IPS DF 6.9 (cell line): Measurements from ENCODE around the gene ZDHHC21.

Source experiments
- DNase-seq: peaks from one replicate; pipeline ENCODE4 v3.0.0-alpha.2; 2013; ENCODE audit warnings: low read depth, low spot score
- H3K27ac ChIP-seq: one replicate; pipeline ENCODE4 v1.5.1; 2013; ENCODE audit warnings: low read length, control low read depth
- H3K27me3 ChIP-seq: 2 replicates; pipeline ENCODE4 v1.6.1; 2013; ENCODE audit warnings: mild to moderate bottlenecking, low read length; ENCODE audit not compliant: control insufficient read depth, insufficient read depth
- H3K36me3 ChIP-seq: 2 replicates; pipeline ENCODE4 v1.6.1; 2013; ENCODE audit warnings: low read length; ENCODE audit not compliant: control insufficient read depth, insufficient read depth
- H3K4me1 ChIP-seq: 2 replicates; pipeline ENCODE4 v1.6.1; 2013; ENCODE audit warnings: low read length; ENCODE audit not compliant: control insufficient read depth, insufficient read depth
- H3K4me3 ChIP-seq: 2 replicates; pipeline ENCODE4 v1.5.1; 2013; ENCODE audit warnings: mild to moderate bottlenecking, low read length
- H3K9me3 ChIP-seq: 2 replicates; pipeline ENCODE4 v1.6.1; 2013; ENCODE audit warnings: low read length, inconsistent platforms; ENCODE audit not compliant: control insufficient read depth, insufficient read depth
- WGBS: extraction: QIAGEN DNeasy Blood & Tissue Kit; methylation state at CpG from one replicate; pipeline ENCODE4 v1.1.7; 2013; ENCODE audit warnings: mixed read lengths, missing lambda C conversion rate; ENCODE audit not compliant: insufficient read length, insufficient coverage; 5-methylcytosine and 5-hydroxymethylcytosine counted together

The ZDHHC21 gene

DNA sequence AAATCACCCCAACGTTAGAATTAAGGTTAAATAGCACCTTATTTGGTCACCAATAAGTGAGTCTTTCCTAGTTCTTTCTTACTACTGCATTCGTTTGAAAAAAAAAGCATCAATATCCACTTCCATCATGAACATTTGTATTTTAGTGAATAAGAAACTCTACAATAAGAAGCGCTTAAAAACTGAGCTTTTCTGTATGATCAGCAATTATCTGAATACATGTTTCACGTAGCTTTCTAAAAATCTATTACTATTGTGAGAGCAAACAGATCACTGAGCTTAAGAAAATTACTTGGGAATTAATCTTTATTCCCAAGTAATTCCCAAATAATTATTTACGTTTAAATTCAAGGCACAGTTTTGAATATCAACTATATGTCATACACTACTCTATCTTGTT lies 32.5 kb downstream of the ZDHHC21 start:
- no peak for DNase-seq
- no CpG with 5 or more reads among the region's 5 CpGs for WGBS
- no peaks in the 10 kb centered on the region for H3K36me3 ChIP-seq

DNA sequence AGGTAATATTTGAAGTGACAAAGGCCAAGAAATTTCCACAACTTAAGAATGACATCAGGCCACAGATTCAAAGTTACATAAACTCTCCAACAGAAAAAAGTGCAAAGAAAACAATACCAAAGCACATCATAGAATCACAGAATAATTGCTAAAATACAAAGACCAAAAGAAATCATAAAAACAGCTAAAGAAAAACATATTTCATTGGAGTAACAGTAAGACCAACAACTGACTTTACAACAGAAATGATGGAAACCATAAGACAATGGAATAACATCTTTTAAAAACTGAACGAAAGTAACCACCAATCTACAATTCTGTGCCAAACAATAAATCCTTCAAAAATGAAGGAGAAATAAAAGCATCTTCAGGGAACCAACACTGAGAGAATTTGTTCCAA lies 38.3 kb downstream of the ZDHHC21 start:
- Histone ChIP-seq H3K4me3 (no peak overlapping the region), H3K4me1 (no peaks in the 10 kb centered on the region), H3K36me3 (no peaks in the 10 kb centered on the region), H3K27me3 (no peaks in the 10 kb centered on the region), H3K9me3 (no peaks in the 10 kb centered on the region), H3K27ac (no peak overlapping the region)
- DNase-seq: no peak
- WGBS: no CpG with 5 or more reads among the region's 1 CpG

More for the DNA sequence above, 32.5 kb downstream of the ZDHHC21 start:
- no peaks in the 10 kb centered on the region for H3K9me3 ChIP-seq
- no peak overlapping the region for H3K4me3 ChIP-seq
- H3K27me3 ChIP-seq: no peaks in the 10 kb centered on the region
- no peaks in the 10 kb centered on the region for H3K4me1 ChIP-seq
- H3K27ac ChIP-seq: no peak overlapping the region

DNA sequence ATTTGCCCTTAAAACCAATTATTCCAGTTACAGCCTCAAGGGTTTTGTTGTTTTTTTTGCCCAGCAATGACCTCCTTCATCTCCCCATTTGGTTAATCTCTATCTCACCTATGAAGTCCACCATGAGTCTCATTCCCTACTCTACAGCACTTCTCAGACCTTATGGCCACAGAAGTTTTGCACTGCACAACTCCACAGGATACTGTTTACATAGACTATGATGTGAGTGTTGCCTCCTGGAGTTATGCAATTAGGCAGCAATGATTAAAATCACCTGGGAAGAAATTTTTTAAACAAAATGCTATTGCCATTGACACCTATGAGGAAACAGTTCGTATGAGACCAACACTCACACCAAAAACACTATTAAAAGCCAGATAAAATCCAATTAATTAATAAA lies 39.7 kb downstream of the ZDHHC21 start:
- H3K27ac ChIP-seq: no peak overlapping the region
- no peak for DNase-seq
- no CpG with 5 or more reads among the region's 1 CpG for WGBS

DNA sequence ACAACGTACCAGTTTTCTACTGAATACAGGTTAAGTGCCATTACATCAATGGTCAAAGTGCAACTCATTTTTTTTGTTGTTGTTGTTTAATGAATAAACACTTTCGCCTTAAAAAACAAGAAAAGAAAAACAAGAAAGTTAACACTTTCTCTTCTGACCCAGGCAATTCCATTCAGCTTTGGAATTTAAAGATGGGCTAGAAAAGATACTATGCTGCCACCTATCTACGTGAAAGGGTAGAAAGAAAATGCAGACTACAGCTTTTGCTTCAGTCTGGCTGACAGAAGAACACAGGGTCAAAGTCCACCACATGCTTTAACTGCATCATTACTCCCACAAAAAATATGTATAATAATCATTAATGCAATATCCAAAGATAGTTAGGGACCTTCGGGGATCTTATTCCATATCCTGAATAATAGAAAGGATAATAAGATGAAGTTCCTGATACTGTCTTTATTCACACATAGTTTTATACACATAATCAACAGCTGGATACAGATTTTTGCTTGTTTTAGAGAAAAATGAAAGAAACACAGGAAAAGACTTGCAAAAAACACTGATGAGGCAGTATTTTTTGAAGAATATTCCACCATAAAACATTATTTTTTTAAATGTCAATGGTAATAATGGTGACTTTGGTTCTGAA lies 40.4 kb downstream of the ZDHHC21 start:
- no peaks in the 10 kb centered on the region for H3K4me1 ChIP-seq
- no CpG with 5 or more reads among the region's 4 CpGs for WGBS
- no peaks in the 10 kb centered on the region for H3K9me3 ChIP-seq
- no peaks in the 10 kb centered on the region for H3K36me3 ChIP-seq
- no peak overlapping the region for H3K4me3 ChIP-seq
- H3K27me3 ChIP-seq: no peaks in the 10 kb centered on the region
- no peak overlapping the region for H3K27ac ChIP-seq
- no peak for DNase-seq

More for the DNA sequence above, 39.7 kb downstream of the ZDHHC21 start:
- Histone ChIP-seq H3K4me3 (no peak overlapping the region), H3K36me3 (no peaks in the 10 kb centered on the region), H3K9me3 (no peaks in the 10 kb centered on the region), H3K27me3 (no peaks in the 10 kb centered on the region), H3K4me1 (no peaks in the 10 kb centered on the region)

DNA sequence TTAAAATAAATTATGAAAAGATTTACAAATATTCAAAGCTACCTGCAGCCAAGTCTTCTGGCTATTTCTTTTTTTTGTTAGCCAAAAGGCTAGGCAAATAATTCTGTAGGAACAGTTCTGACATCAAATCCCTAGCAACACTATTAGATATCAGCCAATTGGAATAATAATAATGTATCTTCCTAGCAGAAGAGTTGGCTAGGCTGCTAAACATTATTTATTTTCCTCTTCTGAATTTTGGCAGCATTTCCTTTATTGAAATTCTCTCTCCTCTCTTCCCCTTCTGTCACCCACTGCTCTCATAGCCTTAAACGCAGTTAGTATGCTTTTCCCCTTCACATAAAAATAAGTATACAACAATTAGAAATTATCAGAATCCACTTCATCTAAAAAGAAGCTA lies 42.6 kb downstream of the ZDHHC21 start:
- WGBS: no CpG with 5 or more reads among the region's 1 CpG
- Histone ChIP-seq H3K27ac (no peak overlapping the region), H3K27me3 (no peaks in the 10 kb centered on the region)

DNA sequence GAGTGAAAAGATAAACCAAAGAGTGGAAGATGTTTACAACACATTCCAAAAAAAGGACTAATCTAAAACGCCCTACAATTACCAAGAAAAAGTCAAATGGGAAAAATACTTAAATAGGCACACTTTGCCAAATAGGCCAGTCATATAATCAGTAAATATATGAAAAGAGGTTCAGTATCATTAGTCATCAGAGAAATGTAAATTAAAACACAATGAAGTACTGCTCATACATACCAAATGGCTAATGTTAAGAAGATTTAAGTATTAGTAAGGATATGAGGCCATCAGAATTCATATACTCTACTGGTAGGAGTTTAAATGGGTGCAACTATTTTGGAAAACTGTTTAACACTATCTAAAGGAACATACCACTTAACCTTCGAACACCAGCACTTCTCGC lies 47.6 kb downstream of the ZDHHC21 start:
- Histone ChIP-seq H3K4me1 (no peaks in the 10 kb centered on the region), H3K36me3 (no peaks in the 10 kb centered on the region), H3K27me3 (no peaks in the 10 kb centered on the region), H3K27ac (no peak overlapping the region), H3K9me3 (no peaks in the 10 kb centered on the region), H3K4me3 (no peak overlapping the region)
- DNase-seq: no peak
- no CpG with 5 or more reads among the region's 3 CpGs for WGBS

More for the DNA sequence above, 42.6 kb downstream of the ZDHHC21 start:
- no peak for DNase-seq
- Histone ChIP-seq H3K4me3 (no peak overlapping the region), H3K4me1 (no peaks in the 10 kb centered on the region), H3K36me3 (no peaks in the 10 kb centered on the region), H3K9me3 (no peaks in the 10 kb centered on the region)

DNA sequence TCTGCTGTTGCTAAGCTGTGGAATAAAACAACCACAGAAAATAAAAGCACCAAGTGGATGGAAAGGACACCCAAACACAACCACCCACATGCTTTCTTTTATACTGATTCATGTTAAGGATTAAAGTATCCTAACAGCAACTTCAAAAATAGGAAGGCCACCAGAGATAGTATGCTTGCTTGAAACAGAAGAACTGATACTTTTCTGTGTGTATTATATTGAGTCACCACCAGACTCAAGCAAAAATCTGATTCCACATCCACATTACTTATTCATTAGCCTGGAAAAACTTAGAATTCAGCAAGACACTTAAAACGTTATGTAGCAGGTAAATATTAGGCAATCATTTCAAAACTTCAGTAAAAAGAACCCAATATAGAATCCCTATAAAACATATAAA lies 52.3 kb downstream of the ZDHHC21 start:
- Histone ChIP-seq H3K9me3 (no peaks in the 10 kb centered on the region), H3K27me3 (no peaks in the 10 kb centered on the region), H3K4me3 (no peak overlapping the region), H3K27ac (no peak overlapping the region), H3K4me1 (no peaks in the 10 kb centered on the region), H3K36me3 (no peaks in the 10 kb centered on the region)
- no CpG with 5 or more reads among the region's 1 CpG for WGBS
- no peak for DNase-seq

DNA sequence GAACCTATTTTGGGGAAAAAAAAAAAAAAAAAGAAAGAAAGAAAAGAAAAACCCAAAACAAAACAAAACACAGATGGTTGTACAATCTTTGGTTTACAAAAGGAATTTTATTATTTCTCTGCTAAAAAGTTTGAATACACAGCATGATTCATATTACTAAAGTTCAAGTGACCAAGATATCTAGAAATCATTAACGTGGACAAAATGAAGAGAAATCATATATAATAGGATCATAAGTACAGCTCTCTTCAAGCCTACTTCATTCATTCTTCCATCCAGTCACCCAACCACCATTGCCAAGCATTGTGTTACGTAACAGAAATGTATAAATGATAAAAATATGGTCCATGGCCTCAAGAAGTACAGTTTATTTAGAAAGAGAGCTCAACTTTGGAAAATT lies 52.9 kb downstream of the ZDHHC21 start:
- Histone ChIP-seq H3K4me3 (no peak overlapping the region), H3K27ac (no peak overlapping the region), H3K4me1 (no peaks in the 10 kb centered on the region), H3K27me3 (no peaks in the 10 kb centered on the region), H3K36me3 (no peaks in the 10 kb centered on the region), H3K9me3 (no peaks in the 10 kb centered on the region)
- DNase-seq: no peak
- WGBS: no CpG with 5 or more reads among the region's 2 CpGs

DNA sequence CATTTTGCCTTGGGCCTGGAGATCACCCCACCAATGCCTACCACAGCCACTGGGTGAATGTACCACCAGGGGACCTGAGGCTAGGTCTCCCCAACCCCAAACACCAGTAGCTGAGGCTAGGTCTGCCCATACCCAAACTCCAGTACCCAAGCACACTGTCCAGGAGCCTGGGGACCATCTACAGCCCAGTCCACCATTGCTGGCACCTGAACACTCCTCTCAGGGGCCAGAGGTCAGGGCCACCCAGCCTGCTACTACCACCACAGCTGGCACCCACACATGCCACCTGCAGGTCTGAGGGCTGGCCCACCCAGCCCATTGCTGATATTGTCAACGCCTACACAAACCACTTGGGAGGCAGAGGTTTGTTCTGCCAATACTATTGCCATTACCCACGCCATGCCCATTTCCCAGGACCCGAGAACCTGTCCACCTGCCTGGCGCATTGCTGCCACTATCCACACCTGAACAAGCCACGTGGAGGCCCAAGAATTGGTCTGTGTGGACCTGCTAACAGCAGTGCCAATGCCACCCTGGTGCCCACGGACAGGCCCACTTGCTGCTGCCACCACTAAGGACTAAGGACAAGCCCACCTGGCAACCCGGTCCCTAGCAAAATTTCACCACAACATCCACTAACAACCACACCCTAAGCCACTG lies 59.2 kb downstream of the ZDHHC21 start:
- no peaks in the 10 kb centered on the region for H3K4me1 ChIP-seq
- no peaks in the 10 kb centered on the region for H3K36me3 ChIP-seq
- no peaks in the 10 kb centered on the region for H3K9me3 ChIP-seq
- no peaks in the 10 kb centered on the region for H3K27me3 ChIP-seq
- H3K27ac ChIP-seq: no peak overlapping the region
- WGBS: no CpG with 5 or more reads among the region's 7 CpGs
- no peak for DNase-seq
- no peak overlapping the region for H3K4me3 ChIP-seq

DNA sequence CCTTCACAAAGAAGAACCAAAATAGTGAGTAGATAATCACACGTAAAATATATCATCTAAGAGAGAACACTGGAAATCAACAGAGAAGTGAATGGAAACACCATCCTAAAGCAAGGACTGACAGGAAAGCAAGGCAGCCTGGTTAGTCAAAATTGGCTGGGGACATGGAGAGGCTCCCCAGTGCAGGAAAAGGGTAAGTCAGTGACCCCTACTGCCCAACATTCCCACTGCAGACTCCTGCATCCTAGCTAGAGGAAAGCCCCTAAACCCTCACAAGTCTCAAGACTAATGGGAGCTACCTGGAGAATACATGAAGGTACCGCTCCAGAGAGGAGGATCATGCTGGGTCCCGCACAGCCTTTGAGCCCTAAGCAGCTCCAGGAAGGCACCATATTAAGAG lies 60.1 kb downstream of the ZDHHC21 start:
- WGBS: no CpG with 5 or more reads among the region's 3 CpGs
- DNase-seq: no peak

DNA sequence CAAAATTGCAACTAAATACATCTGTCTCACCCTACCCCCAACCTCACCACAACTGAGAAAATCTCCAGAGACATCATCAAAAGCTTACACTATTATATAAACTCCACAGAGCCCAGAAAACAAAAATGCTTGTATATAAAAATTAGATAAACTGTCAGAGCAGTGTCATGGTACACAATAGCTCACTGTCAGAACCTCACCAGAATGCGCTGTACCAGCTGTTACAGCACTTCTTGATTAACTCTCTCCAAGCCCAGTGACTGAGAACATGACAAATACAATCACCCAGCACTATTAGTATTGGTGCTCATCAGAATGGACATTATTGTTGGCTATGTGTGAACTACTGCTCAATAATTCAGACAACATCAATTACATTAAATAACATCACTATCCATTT lies 65.7 kb downstream of the ZDHHC21 start:
- no peaks in the 10 kb centered on the region for H3K9me3 ChIP-seq
- no peaks in the 10 kb centered on the region for H3K27me3 ChIP-seq
- no peak for DNase-seq
- no peak overlapping the region for H3K27ac ChIP-seq
- no peak overlapping the region for H3K4me3 ChIP-seq
- WGBS: no CpG with 5 or more reads among the region's 1 CpG
- no peaks in the 10 kb centered on the region for H3K36me3 ChIP-seq
- no peaks in the 10 kb centered on the region for H3K4me1 ChIP-seq

More for the DNA sequence above, 60.1 kb downstream of the ZDHHC21 start:
- H3K9me3 ChIP-seq: no peaks in the 10 kb centered on the region
- no peaks in the 10 kb centered on the region for H3K4me1 ChIP-seq
- no peaks in the 10 kb centered on the region for H3K36me3 ChIP-seq
- H3K27ac ChIP-seq: no peak overlapping the region
- H3K4me3 ChIP-seq: no peak overlapping the region
- H3K27me3 ChIP-seq: no peaks in the 10 kb centered on the region
